GM18517 (cell line): ENCODE measurements around the gene PRSS16.

ENCODE experiments used
- ATAC-seq: cut with Tn5 transposase; IDR thresholded peaks from one replicate; pipeline ENCODE4 v1.9.1; 2021; ENCODE audit warnings: mild to moderate bottlenecking, moderate library complexity; ENCODE audit not compliant: unreplicated experiment

Gene PRSS16

DNA sequence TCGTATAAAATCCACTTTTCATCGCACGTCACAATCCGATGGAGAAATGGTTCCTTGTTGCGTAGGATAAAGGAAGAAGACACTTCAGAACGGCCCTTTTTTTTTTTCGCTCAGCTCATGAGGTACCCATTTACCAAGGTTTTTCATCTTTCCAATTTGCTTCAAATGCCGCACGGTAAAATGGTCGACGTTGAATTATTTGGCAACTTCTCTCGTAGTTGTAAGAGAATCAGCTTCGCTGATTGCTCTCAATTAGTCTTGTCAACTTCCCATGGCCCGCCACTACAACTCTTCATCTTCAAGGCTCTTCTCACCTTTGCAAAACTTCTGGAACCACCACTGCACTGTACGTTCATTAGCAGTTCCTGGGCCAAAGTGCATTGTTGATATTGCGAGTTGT lies 35.8 kb downstream of the PRSS16 start:
- no peak for ATAC-seq

- no peak for ATAC-seq
These were observed 38.6 kb downstream of the PRSS16 start for GRCh38 chr6:27286141-27286540.

DNA sequence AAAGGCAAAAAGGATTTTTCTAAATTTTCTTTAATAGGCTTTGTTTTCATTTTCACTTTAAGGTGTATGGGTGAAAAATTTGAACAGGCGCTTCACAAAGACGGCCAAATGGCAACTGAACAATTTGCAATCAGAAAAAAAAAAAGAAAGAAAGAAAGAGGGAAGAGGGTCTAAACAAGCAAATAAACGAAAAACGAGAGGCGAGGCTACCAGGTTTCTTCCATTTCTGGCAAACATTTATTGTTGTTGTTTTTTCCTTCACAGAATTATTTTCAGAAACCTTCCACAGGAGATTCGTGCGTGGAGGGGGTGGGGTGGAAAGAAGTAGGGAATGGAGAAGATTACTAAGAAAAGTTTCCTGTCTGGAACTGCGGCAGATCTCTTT lies 40.2 kb downstream of the PRSS16 start:
- ATAC-seq = no peak

GRCh38 chr6:27288136-27289044 lies 40.9 kb downstream of the PRSS16 start:
- no peak for ATAC-seq

DNA sequence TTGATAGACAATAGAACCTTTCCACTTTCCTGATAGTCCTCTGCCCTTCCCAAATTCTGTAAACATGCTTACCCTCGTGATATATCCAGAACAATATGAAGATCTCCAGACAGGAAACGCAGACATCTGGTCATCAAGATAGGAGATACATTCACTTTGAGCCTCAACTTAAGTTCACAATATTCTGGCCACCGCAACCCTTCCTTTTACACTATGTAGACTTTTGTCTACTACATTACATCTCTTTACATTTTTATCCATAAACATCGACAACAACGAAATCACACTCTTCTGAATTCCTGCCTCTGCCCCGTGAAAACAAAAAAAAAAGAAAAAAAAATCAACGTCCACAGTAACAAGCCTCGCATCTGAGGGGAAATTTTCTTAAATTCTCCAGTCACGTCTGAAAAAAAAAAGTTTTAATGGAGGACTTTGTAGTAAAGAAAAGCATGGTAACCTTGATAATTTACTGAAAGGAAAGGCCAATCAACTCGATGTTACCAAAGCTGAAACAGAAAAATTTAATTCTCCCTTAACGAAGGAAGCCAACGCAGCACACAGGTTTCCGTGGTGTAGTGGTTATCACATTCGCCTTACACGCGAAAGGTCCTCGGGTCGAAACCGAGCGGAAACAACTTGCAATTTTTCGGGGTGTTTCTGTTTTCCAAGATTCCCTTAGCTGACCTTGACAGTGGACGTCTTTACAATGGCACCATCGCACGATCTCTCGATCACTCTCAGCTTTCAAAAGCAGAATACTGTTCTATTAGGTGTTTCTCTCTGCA lies 42.8 kb downstream of the PRSS16 start:
- no peak for ATAC-seq

DNA sequence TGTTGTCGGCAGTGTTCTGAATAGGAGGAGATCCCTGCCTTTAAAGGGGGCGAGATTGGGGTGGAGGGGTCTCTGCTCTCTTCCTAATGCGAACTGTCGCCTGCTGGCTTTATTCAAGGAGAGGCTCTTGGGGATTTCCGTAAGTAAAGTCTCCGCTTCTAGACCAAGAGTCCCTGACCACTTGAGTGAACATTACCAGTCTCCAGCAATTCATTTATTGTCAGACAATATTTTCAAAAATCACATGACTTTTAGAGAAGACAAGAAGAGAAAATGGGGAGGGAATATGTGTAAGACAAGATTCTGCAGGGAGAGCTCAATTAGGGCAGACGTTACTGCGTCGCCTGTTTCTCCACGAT lies 43.3 kb downstream of the PRSS16 start:
- ATAC-seq = no peak

GRCh38 chr6:27293436-27294098 lies 46.1 kb downstream of the PRSS16 start:
- no peak for ATAC-seq

DNA sequence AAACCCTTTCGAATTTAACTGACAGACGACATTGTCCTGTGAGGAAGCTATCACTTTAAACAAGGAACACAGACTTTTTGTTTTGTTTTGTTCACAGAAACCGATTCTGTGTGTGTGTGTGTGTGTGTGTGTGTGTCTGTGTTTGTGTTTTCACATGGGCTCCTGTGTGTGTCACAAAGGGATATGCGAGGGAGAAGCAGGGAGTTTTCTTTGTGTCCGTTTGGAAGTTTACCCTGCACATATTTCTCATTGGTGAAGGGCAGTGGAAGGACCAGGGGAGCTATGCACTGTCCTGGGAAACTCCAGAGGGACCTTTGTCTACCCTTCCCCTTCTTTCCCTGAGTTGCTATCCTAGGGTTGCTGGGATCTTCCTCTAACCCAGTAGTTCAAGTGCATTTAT lies 46.9 kb downstream of the PRSS16 start:
- no peak for ATAC-seq

DNA sequence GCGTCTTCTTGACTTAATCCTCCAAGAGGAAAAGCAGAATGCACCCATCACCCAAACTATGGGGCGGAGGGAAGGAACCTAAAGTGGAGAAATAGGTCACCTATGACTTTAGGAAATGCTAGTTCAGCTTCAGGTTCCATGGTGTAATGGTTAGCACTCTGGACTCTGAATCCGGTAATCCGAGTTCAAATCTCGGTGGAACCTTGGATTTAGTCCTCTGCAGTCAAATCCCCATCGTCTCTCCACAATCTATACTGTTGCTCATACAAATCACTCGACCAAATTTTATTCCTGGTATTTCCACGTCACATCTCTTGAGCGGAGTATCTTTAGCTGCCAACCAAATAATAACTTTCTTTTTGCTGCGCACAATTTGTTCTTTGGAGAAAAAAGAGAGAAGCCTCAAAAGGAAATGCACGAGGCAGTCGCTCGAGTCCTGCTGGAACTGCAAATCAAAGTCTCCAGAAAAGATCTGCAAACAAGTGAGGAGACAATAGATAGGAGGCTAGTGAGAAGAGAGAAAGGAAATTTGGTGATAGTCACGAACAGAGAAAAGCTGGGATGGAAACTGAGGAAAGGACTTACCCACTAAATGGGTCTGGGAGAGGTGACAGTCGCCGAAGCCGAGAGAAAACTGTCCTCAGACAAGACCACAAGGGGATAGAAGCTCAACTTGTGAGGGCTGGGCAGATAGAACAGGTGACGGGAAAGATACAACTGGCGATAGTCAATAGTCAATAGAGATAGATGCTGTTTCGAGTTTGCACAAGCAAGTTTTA lies 48.0 kb downstream of the PRSS16 start:
- no peak for ATAC-seq

- no peak for ATAC-seq
These were observed 48.7 kb downstream of the PRSS16 start for GRCh38 chr6:27296106-27296783.

GRCh38 chr6:27297484-27297856 lies 50.0 kb downstream of the PRSS16 start:
- ATAC-seq = no peak

DNA sequence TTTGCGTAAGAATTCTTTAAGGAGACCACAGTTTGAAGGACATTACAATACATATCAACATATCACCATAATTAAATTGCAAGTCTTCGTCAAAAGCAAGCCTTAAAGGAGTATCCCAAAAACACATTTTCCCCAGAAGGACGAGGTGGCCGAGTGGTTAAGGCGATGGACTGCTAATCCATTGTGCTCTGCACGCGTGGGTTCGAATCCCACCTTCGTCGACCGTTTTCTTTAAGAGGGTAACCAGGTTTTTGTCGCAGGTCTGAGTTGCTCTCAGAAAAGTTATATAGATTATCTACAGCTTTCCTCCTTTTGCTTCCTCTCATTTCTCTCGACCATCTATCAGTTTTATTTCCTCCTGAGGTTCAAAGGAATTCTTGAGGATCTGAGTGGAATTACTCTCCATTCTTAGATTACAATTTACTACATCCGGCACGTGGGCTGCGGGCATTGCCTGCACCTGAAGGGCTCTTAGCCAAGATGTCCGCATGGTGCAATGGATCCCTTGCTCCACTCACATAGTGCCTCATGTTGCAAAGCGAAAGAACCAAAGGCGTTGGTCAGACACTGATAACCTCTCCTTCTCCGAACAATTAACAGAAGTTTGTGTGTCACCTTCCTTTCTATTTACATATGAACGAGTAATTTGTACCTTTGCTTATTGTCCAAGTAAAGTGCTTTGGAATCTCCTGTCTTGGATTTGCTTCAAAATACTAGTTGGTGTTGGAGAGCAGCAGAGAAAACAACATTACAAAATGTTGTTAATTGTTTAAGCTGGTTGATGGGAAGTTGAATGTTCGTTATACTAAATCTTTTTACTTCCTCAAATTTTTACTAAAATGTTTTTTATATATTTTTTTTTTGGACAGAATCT lies 50.6 kb downstream of the PRSS16 start:
- no peak for ATAC-seq

DNA sequence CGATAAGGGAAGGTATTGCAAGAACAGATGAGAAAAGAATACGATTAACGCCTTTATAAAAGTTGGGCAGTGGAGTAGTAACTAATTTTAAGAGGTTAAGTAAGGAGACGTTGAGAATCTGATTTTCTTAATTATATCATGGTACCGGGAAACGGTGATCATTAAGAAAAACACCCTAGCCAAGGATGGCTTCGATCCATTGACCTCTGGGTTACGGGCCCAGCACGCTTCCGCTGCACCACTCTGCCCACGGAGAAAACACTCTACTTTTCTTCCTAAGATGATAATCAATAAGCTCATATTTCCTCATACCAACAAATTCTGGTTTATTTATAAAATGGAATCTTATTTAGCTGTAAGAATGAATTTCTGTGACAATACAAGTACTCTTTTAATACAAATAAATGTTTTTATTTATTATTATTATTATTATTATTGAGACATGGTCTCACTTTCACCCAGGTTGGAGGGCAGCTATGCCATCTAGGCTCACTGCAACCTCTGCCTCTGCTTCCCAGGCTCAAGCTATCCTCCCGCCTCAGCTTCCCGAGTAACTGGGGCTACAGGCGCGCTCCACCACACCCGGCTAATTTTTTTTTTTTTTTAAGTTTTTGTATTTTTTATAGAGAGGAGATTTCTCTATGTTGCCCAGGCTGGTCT lies 56.2 kb downstream of the PRSS16 start:
- no peak for ATAC-seq
